ENCODE results near the gene ASXL1.

- TF ChIP-seq POLR2AphosphoS5 (IDR thresholded peaks at IDR 0.05; ENCODE audit: low read depth, low read length): no peak
- TF ChIP-seq, protein P1, sequence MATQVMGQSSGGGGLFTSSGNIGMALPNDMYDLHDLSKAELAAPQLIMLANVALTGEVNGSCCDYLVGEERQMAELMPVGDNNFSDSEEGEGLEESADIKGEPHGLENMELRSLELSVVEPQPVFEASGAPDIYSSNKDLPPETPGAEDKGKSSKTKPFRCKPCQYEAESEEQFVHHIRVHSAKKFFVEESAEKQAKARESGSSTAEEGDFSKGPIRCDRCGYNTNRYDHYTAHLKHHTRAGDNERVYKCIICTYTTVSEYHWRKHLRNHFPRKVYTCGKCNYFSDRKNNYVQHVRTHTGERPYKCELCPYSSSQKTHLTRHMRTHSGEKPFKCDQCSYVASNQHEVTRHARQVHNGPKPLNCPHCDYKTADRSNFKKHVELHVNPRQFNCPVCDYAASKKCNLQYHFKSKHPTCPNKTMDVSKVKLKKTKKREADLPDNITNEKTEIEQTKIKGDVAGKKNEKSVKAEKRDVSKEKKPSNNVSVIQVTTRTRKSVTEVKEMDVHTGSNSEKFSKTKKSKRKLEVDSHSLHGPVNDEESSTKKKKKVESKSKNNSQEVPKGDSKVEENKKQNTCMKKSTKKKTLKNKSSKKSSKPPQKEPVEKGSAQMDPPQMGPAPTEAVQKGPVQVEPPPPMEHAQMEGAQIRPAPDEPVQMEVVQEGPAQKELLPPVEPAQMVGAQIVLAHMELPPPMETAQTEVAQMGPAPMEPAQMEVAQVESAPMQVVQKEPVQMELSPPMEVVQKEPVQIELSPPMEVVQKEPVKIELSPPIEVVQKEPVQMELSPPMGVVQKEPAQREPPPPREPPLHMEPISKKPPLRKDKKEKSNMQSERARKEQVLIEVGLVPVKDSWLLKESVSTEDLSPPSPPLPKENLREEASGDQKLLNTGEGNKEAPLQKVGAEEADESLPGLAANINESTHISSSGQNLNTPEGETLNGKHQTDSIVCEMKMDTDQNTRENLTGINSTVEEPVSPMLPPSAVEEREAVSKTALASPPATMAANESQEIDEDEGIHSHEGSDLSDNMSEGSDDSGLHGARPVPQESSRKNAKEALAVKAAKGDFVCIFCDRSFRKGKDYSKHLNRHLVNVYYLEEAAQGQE (IDR thresholded peaks at IDR 0.05; ENCODE audit: insufficient read depth in 1 of 2, low read depth in 2 of 2, low read length in 2 of 2): no peak
- TF ChIP-seq TAF1 (IDR thresholded peaks at IDR 0.05; ENCODE audit: borderline replicate concordance, insufficient read depth, low read length): no peak
Measured at GRCh38 chr20:32455901-32456701, 98.0 kb downstream of the ASXL1 start.

Data from PFSK-1 (cell line).